Suppressor macrophage (primary cell): ENCODE measurements around the gene NAT14.

Experiments used
- DNase-seq, 4 experiments: peaks; one replicate each; pipeline ENCODE4 v3.0.0-alpha.2; 2020 to 2022

NAT14 gene

GRCh38 chr19:55472463-55472862 is 12.5 kb upstream of the NAT14 start:
- DNase-seq: no peak

- no peak for DNase-seq
These were observed 11.6 kb upstream of the NAT14 start for GRCh38 chr19:55473225-55474012.

DNA sequence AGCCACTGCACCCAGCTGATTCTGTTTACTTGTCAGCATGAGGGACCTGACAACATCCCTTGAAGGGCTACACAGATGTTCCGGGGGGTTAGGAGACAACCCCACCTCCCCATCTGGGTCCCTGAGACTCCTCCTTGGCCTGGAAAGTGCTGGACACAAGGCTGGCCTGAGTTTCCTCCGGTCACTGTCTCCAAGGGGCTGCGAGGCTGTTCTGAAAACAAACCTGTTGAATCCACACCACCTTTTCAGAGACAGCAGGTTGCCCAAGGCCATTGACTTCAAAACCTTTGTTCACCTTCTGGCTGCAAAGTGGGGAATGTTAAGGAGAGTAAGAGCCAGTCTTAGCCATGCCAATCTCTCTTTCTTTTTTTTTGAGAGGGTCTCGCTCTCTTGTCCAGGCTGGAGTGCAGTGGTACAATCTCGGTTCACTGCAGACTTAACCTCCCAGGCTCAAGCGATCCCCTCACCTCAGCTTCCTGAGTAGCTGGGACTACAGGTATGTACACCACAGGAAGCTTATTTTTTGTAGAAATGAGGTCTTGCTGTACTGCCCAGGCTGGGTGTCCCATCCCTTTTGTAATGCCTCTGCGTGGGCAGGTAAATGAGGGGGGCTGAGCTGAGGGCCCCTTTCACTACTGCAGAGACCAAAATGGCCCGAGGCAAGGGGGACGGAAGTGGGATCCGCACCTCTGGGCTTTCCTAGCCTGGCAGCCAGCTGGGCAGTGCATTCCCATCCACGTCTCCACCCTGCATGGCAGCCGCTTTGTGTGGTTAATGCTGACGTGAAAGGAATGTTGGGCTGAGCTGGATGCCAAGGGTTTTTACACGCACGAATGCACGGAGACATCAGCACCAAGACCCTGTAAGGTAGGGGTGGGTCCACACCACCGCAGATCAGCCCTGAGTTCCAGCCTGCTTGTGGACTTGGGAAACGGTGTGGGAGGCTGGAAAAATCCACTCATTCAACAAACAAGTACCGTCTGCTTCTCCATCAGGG is 10.4 kb upstream of the NAT14 start:
- DNase-seq: no peak

DNA sequence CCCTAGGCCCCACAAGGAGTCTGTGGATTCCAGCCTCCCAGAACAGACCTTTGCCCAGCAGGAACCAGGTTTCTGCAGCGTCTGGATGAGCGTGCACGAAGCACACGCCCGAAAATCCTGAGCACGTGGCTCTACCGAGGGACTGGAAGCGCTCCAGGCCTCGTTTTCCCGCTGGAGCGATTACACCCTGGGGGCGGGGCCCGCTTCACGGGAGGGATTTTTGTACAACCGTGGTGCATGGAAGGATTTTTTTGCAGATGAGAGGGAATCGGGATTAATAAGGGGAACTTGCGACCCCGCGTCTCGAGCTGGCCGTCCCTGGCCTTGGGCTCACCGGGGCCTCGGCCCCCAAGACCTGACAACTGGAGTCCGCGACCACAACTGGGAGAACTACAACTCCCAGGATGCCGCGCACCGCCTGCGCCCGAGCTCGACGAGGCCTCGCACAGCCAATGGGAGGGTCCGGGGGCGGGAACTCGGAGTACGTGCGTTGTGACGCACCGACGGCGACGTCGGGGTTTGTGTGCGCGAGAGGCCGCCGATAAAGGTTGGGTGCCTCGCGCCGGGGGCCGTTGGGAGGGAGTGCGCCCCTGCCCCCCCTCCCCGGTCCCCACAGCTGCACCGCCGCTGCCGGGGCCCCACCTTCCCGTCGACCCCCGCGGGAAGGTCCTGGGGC is 8.8 kb upstream of the NAT14 start, which contains the start of gene ZNF628:
ZNF628 (plus strand) TSS at position 518 of the 676 bp plus-strand sequence. CDS start 3,294 bp downstream, outside the sequence.
- DNase-seq: peak; percentile 98 to 99 (median 98)

DNA sequence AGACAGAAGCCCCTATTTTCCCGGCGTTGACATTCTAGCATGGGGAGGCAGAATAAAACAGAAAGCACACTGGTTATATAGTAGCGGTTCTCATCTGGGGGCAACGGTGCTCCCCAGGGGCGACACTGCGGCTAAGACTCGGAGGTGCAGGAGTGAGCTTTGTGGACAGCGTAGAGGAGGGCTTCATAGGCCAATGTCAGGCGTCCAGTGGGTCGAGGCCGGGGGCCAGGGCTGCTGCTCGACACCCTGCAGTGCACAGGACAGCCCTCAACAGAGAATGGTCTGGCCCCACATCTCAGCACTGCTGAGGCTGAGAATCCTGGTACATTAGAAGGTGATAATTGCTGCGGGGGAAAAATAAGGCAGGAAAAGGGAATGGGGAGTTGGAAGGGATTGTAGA is 7.1 kb upstream of the NAT14 start:
- no peak for DNase-seq

- DNase-seq: no peak
These were observed 6.6 kb upstream of the NAT14 start for GRCh38 chr19:55478364-55478763.

DNA sequence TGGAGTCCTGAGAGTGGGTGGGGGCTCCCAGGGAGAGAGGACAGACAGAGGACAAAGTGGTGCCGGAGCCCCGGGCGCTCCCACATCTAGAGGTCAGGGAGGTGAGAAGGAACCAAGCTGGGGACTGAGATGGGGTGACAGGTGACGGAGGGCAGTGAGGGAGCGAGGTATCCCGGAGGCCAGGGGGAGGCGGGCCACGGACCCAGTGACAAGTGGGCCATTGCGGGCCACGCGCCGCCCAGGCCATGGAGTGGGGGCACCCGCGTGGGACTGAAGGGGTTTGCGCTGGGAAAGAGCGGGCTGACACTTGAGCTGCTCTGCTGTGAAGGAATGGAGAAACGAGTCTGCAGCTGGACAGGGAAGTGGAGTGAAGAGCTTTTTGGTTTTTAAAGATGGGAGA is 5.9 kb upstream of the NAT14 start:
- DNase-seq: no peak

DNA sequence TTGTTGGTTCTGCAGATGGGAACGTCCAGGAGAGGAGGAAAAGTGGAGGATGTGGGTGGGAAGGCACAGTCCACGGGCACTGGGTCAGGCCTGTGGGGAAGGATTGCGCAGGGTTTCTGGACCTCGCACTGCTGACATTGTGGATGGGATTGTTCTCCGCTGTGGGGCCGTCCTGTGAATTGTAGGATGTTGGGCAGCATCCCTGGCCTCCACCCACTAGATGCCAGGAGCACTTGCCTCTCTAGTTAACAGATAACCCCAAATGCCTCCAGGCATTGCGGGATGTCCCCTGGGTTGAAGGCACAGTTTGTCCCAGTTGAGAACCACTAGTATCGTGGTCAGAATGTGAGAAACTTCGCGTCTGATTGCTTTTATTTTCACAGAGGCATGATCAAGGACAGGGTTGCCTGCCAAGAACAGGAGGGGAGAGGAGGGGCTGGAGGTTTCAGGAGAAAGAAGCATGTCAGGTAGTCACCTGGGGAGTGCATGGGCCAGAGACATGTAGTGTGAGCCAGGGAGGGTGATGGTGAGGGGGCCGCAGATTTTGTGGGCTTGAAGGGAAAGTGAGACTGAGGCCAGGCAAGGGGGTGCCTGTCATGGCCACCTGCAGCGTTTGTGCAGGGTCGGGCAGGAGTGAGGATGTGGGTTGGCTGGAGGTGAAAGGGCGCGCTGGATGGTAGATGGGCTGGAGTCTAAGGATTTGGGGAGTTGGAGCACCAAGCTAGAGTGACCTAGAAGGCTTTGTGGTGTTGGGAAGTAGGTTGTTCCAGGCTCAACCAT is 5.3 kb upstream of the NAT14 start:
- no peak for DNase-seq

GRCh38 chr19:55481148-55481793 is 3.7 kb upstream of the NAT14 start:
- no peak for DNase-seq

GRCh38 chr19:55481794-55482155 is 3.2 kb upstream of the NAT14 start:
- DNase-seq: no peak

GRCh38 chr19:55482156-55482961 is 2.6 kb upstream of the NAT14 start:
- DNase-seq: no peak

- no peak for DNase-seq
These were observed 1.9 kb upstream of the NAT14 start for GRCh38 chr19:55482967-55483705.

- no peak for DNase-seq
These were observed 1.0 kb upstream of the NAT14 start for GRCh38 chr19:55483706-55484592.

DNA sequence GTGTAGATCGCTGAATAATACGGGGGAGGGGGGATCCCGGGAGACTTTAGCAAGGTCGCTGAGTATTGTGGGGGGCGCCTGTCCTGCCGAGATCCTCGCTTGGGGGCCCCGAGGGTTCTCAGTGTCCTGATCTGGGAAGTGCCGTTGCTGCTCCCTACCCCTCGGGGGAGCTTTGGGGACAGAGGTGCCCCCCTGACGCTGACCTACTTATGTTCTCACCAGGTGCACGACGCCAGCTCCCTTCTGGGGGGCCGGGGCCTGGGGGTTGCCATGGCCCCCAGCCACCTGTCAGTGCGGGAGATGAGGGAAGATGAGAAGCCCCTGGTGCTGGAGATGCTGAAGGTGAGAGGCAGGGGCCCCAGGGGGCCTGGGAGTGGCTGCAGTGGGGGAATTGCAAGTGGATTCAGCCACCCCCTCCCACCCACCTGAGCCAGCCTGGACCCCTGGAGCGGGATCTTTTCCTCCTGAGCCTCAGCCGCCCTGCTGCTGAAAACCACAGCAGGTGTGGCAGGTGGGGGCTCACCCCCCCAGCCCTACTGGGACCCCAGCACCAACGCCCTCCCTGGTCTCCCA is 537 bp downstream of the NAT14 start:
- DNase-seq: no peak

DNA sequence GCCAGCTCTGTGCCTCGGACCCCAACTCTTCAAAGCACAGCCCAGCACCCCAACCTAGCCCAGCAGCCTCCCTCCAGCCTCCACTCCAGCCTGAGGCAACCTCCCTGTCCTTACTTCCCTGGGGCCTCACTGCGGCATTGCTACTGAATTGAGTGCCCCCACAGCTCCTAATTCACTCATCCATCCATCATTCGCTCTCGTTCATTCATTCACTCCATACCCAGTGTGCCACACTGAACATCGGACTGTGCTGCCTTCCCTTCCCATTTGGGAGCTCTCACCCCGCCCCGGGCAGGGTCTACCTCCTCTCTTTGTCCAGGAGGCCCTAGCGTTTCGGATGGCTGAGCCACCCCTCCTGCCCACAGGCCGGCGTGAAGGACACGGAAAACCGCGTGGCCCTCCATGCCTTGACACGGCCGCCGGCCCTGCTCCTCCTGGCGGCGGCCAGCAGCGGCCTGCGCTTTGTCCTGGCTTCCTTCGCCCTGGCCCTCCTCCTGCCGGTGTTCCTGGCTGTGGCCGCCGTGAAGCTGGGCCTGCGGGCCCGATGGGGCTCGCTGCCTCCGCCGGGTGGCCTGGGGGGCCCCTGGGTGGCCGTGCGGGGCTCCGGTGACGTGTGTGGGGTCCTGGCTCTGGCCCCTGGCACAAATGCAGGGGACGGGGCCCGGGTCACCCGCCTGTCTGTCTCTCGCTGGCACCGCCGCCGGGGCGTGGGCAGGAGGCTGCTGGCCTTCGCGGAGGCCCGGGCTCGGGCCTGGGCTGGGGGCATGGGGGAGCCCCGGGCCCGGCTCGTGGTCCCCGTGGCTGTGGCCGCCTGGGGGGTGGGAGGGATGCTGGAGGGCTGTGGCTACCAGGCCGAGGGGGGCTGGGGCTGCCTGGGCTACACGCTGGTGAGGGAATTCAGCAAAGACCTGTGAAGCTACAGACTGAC is 1.3 kb downstream of the NAT14 start:
- no peak for DNase-seq

GRCh38 chr19:55486971-55487923 is 2.3 kb downstream of the NAT14 start:
- DNase-seq: peak in 2 of 4 experiments; percentile 12 to 19
